GM19455 (cell line): Measurements from ENCODE around the gene KRT82.

ENCODE experiments used
- ATAC-seq: cut with Tn5 transposase; IDR thresholded peaks from one replicate; pipeline ENCODE4 v1.9.1; 2021; ENCODE audit not compliant: unreplicated experiment

The KRT82 gene

GRCh38 chr12:52436000-52436827 is 30.1 kb upstream of the KRT82 start:
- ATAC-seq: no peak

- no peak for ATAC-seq
These were observed 29.5 kb upstream of the KRT82 start for GRCh38 chr12:52435659-52435999.

DNA sequence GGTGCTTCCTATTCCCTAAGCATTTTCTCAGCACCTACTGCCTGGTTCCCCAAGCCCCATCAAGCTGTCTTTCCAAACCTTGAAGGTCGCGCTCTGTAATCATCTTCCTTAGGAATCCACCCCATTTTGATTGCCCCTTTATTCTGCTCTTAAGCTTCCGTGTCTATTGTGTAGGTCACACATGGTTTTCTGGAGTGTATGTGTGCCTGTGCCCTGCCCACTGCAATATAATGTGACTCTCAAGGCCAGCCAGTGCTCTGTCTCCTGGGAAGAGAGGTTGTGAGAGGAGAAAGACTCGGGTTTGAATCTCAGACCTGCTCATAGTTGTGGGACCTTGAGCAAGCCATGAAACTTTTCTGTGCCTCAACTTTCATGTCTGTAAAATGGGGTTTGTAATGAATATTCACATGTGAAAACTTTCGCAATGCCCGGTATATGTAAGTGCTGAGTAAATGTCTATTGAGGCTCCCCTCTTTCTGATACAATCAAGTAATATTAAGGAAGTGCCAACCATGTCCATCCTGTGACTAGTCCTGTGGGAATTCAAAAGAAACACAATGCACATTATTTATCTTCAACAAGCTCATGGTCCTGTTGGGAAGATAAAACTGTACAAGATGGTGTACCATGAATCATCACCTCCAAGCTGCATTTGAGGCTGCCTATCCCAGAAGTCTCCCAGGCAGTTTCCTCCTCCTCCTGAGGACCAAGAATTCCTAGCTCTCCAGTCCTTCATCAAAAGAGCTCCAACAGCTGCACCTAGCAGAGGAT is 28.8 kb upstream of the KRT82 start:
- no peak for ATAC-seq

GRCh38 chr12:52434081-52434733 is 28.1 kb upstream of the KRT82 start, which contains the start of gene KRT75:
KRT75 (minus strand) TSS chr12:52434371; CDS start chr12:52434304, 67 bp downstream.
- ATAC-seq: no peak

DNA sequence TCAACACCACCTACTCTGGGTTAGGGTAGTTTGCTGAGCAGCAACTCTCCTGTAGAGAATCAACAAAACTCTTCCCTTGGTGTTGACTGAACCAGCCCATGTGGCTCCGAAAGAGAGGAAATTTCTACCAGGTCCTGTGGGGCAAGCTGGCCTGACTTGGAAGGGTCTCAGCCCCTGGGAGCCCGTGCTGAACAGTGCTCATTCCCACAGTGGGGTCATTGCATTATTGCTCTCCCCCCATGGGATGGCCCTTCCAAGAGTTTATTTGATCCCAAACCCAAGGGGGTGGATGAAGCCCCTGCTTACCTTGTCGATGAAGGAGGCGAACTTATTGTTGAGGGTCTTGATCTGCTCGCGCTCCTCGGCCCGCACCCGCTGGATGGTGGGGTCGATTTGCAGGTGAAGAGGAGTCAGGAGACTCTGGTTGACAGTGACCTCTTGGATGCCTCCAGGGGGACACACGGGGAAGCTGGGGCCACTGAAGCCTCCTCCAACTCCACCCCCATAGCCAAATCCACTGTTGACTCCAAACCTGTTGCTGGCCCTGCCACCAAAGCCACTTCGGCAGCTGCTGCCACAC is 27.5 kb upstream of the KRT82 start:
- ATAC-seq: no peak

- ATAC-seq: no peak
These were observed 26.5 kb upstream of the KRT82 start for GRCh38 chr12:52432559-52433207.

DNA sequence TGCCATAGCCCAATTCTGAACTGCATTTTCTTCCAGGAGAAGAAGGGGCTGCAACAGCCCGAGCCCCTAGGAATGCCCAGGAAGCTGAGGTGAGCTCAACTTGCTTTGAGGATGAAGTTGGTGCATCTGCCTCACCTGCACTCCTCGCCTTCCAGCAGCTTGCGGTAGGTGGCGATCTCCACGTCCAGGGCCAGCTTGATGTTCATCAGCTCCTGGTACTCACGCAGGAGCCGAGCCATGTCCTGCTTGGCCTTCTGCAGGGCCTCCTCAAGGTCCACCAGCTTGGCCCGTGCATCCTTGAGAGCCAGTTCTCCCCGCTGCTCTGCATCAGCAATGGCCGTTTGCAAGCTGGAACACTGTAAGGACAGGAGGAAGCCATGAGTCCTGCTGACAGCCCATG is 22.0 kb upstream of the KRT82 start:
- no peak for ATAC-seq

DNA sequence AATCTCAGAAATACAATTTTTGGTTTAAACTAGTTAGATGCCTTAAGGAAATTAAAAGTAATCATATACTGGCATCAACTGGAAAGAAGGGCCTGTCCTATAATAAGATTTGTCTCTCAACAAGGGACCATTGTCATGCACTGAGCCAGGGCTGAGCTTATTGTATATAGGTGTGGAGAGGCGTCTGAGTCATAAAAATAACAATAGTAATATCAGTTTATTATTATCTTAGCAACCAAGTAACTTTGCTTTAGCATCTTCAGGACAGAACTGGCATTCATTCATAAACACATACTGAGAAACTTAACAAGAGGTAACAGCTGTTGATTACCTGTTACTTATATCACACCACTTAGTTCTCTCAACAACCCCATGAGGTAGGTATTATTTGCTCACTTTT is 20.9 kb upstream of the KRT82 start:
- ATAC-seq: no peak

DNA sequence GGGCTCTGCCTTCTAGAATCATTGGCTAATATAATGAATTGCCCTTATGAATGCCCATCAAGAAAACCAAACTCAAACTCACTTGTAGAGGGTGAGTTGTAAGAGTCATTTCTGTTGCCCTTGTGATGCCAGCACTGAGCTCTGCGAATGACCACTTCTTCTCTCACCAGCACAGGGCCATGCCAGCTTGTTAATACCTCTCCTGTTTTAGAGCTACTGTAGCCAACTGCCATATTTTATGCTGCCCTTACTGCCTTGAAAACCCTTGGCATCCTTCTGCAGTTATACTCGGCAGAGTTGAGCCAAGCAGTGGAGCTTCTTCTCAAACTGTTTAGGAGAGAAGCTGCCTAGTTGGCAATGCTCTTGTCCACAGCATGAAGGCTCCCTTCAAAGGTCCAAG is 19.9 kb upstream of the KRT82 start:
- no peak for ATAC-seq

DNA sequence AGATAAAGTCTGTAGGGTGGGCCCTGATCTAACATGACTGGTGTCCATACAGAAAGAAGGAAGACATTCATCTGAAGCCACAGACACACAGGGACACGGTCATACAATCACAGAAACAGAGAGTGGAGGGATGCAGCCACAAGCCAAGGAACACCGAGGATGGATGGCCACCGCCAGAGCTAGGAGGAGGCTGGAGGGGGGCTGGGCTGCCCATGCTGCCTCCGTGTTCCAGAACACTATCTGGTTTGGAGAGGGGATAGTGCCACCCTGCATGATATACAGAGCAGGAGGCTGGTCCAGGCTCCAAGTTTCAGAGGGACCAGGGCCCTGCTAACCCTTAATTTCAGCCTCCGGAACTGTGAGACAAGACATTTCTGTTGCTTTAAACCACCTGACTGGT is 19.3 kb upstream of the KRT82 start:
- ATAC-seq: no peak

DNA sequence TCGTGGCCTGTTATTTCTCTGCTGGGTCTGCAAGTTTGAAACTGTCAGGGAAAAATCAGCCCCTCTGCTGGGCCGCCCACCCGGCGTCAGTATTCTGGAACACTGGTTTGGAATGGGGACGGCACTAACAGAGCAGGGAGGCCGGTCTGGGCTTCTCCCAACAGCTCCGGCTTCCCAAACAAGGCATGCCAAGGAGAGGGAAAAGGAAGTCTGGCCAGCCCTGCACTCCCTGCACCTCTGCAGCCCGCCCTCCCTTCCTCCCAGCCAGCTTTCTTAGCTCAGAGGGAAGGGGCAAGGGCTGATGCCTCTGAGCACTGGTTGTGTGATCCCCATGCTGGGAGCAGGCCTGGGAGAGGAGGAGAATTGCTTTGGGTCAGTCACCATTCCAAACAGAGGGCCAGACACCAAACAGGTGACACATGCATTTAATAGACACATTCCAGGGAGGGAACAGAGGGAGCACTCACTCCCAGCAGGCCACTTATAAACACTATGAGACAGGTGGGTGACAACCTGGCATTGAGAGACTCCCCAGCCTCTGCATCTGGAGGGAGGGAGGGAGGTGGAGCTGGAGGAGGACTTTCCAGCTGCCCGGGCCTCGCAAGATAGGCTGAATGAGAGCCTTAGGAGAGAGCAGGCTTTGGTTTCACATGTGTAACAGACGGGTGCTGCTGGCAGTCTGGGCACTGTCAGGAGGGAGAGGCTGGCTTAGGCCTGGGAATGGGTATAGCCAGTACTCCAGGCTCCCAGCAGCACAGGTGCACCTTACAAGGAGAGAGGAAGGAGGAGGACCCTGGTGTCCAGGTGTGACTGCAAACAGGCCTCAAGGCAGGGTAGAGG is 17.7 kb upstream of the KRT82 start:
- ATAC-seq: no peak

DNA sequence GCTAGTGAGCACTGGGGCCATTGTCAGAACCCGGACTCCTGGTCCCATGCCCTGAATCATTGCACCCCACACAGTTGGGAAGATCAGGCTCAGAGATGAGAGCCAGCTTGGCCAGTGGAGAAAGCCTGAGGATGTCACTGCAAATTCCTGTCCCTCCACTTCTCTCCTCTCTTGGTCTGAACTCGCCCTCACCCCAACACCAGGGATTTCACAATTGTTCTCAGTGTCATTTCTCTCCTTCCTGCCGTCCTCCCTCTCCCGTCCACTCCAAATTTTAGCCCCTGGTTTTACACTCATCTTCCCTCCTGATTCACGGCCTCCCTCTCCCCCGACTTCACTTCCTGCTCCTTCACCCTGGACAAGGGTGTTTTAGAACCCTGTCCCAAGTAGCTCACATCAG is 16.9 kb upstream of the KRT82 start:
- no peak for ATAC-seq

- no peak for ATAC-seq
These were observed 13.5 kb upstream of the KRT82 start for GRCh38 chr12:52419656-52420055.

DNA sequence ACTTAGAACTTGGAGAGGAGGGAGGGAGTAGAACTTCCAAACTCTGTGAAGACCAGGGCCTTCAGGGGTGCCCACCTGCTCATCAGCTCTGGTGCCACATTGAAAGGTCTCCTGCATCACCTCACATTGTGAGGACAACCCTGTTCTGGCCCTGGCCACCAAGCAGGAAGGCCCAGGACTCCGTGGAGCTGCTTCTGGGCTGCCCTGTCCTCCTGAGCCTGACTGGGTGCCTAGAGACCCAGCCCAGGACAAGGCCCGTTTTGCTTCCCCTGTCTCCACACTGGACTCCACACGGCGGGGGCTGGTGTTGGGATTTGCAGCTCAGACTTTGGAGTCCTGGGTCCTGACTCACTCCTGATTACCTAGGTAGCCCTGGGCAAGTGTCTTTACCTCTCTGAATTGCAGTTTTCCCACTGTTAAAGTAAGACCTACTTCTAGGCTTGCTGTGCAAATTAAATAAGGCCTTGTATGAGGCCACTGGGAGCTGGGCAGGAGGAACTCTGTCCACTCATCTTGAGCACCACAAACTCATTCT is 12.5 kb upstream of the KRT82 start:
- no peak for ATAC-seq

DNA sequence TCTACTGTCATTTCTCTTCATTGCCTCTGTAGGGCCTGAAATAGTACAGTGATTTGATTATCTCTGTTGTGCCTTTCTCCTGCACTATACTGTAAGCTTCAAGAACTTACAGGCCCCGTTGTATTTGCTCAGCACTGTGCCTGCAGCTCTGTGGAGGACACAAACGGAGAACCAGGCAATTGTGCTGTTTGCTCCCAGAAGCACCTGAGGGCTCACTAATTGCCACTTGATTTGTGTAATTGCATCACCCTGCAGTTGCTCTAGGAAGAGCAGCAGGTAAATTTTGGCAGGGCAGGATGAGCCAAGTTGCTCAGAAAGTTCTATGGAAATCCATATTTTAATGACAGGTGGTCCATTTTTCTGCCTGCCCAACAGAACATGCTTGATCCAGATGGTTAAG is 11.6 kb upstream of the KRT82 start:
- no peak for ATAC-seq

GRCh38 chr12:52416795-52417194 is 10.7 kb upstream of the KRT82 start:
- no peak for ATAC-seq

GRCh38 chr12:52415870-52416750 is 10.0 kb upstream of the KRT82 start:
- no peak for ATAC-seq

- ATAC-seq: no peak
These were observed 8.8 kb upstream of the KRT82 start for GRCh38 chr12:52414936-52415335.

DNA sequence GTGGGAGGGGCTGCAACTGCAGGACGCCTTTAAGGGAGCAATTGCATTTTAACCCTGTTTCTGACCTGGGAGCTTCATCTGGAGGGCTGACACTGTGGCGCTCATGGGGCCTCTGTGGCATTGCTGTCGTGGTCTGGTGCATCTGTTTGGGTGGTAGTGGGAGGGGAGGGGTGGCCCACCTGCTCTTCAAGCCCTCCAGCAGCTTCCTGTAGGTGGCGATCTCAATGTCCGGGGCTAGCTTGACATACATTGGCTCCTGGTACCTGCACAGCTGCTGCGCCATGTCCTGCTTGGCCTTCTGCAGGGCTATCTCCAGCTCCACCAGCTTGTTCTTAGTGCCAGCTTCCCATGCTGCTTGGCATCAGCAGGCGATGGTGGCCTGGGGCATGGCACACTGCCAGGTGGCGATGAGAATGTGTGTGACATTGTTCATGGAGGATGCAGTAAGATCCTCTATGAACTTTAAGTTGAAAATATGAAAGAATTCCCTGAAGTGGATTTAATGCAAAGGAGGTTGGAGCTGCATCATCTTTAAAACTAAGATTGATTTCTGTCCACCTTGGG is 7.7 kb upstream of the KRT82 start:
- no peak for ATAC-seq
